H1 (cell line): ENCODE results near the gene RPS21. TPM values are rescaled to one million over a fixed set of nuclear protein-coding genes. Genes with fewer than 3 reads are reported as not detected.

Experiments
- KDM4A ChIP-seq: IDR thresholded peaks from one replicate; pipeline ENCODE4 v1.7.1; 2012; ENCODE audit warnings: low read depth, mild to moderate bottlenecking, moderate library complexity, low read length, inconsistent platforms; ENCODE audit not compliant: severe bottlenecking
- RXRA ChIP-seq: IDR thresholded peaks from 2 replicates; pipeline ENCODE4 v1.6.1; 2011; ENCODE audit warnings: low read depth, mild to moderate bottlenecking, low read length, moderate library complexity; ENCODE audit not compliant: insufficient read depth
- SAP30 ChIP-seq: fragments of 300-600 bp; sonication (generic); IDR thresholded peaks from 2 replicates; pipeline ENCODE4 v1.7.1; 2012; ENCODE audit warnings: low read length, moderate library complexity, mild to moderate bottlenecking, inconsistent platforms; ENCODE audit not compliant: insufficient read depth, insufficient replicate concordance
- TAF7 ChIP-seq: optimal IDR thresholded peaks from 2 replicates; pipeline ENCODE3; 2011; ENCODE audit warnings: low read depth, mild to moderate bottlenecking, inconsistent platforms, low read length, moderate library complexity, borderline replicate concordance
- ZNF274 ChIP-seq: IDR thresholded peaks from 2 replicates; pipeline ENCODE4 v1.7.0; 2012; ENCODE audit warnings: low read length, borderline replicate concordance; ENCODE audit errors: extremely low read depth
- polyA plus RNA-seq, 7 experiments: library from polyadenylated mRNA; depleted of rRNA in 3 of 7; stranded (reverse) in 5 of 7; unstranded in 2 of 7; fragments of >200 nt in 5 of 7; fragments of 200-250 nt in 2 of 7; gene quantifications; 1 replicate in 5 of 7; 2 replicates in 1 of 7; 4 replicates in 1 of 7; pipeline versions ENCODE4 v1.2.1 to v1.2.3, GENCODE V29; 2011 to 2013; ENCODE audit warnings: missing spikeins in 2 of 7, mixed read lengths in 2 of 7
- total RNA-seq: library from RNA; stranded (reverse); fragmentation: NEBNext Ultra II Directional; extraction: Animal tissue kit (Norgen Biotek cat#: 25700); gene quantifications from 2 replicates; pipeline ENCODE4 v1.2.1, GENCODE V29; 2021

RPS21 gene
- total and polyA plus RNA-seq, 2 of the 8 experiments (the other 6 are each of a cell fraction or from before 2014, with no cell fraction given), result 1,787 to 7,219 TPM

DNA sequence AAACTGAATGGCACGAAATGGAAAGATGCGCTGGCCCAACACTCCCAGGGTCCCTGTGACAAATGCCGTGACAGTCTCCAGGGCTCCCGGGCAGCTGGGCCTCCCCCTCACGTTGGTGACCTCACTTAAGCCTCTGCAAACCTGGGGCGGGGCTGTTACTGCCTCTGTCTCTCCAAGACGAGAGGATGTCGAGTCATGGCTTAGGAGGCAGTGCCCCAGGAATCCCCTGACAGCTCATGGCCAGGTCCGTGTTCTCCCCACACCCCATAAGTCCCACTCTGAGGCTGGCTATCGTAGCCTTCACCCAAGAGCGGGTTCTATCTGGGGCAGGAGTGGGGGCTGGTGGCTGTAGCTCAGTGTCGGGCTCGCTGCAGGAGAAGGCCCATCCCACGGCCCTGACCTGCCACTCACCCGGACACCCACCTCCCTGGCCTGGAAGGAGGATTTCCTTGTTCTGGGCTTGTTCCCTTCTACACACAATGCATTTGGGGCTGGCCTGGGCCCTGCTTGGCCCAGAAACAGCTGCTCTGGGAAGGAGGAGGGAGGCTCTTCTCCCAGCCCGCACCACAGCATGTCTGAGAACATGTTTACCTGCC is 5.6 kb upstream of the RPS21 start (continued):
- TF ChIP-seq ZNF274 (no peak), SAP30 (no peak), RXRA (no peak), TAF7 (no peak), KDM4A (no peak)
